Urothelium cell line (cell line): Measurements from ENCODE around the gene PNPLA5.
A peak's percentile ranks its signal among the peaks of the same experiment; 100 is the strongest.
"Not testable (repeated sequence)": the region's sequence is repeated elsewhere in the genome, so short reads cannot be mapped to it uniquely, and the experiment has no call there.

ENCODE experiments used
- DNase-seq: peaks from one replicate; pipeline ENCODE4 v3.0.0; 2011; ENCODE audit warnings: low spot score, mixed read lengths
- FAIRE-seq: peaks from 2 replicates; lab custom pipeline; 2011; peaks lifted over from hg19 to GRCh38; lab: Jason Lieb, UNC

PNPLA5 gene

GRCh38 chr22:43903033-43903432 is 11.2 kb upstream of the PNPLA5 start:
- DNase-seq, FAIRE-seq: not testable (repeated sequence)

DNA sequence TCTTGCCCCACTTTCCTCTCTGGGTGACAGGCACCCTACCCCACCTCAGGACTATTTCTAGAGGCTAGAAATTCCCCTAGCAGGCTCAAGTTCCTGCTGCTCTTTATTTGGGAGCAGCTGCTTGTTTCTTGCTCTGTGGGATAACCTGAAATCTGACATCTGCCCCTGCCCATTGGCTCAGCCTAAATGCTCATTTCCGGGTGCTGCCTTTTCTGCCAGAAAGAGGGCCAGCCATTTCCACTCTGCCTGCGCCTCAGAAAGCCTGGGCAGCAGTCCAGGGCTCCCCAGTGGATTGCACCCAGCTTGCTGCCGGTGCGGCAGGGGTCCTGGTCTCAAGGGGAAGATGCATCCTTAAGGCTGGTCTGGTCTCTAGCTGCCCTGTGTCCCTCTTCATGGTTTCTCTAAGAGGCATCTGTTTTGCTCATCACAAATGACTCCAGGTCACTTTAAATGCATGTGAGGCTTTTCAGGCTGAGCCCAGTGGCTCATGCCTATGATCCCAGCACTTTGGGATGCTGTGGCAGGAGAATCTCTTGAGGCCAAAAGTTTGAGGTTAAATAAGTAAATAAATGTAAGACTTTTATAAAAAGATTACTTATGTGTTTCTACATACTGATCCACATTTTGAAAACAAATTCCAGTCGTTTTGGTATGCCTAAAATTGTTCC is 10.3 kb upstream of the PNPLA5 start:
- no peak for FAIRE-seq

DNA sequence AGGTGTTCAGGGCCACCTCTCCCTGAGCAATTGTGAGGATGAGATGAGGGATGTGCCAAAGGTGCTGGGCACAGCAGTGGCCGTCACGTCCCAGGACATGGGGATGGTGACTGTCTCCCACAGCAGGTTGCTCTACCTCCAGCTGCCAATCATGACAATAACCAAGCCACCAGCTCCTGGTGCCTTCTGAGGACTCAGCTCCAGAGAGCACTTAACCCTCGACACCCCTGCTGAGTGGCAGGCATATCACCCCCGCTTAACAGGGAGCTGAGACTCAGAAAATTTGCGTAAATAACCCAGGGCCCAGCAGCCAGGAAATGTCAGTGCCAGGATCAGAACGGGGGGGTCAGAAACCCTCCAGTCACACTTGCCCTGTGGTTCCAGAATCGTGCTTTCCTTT is 8.4 kb upstream of the PNPLA5 start:
- no peak for FAIRE-seq

More for the DNA sequence above, 10.3 kb upstream of the PNPLA5 start:
- no peak for DNase-seq

GRCh38 chr22:43897751-43898261 is 6.0 kb upstream of the PNPLA5 start:
- DNase-seq: peak; percentile 50
- peak; percentile 71 for FAIRE-seq

More for the DNA sequence above, 8.4 kb upstream of the PNPLA5 start:
- no peak for DNase-seq

DNA sequence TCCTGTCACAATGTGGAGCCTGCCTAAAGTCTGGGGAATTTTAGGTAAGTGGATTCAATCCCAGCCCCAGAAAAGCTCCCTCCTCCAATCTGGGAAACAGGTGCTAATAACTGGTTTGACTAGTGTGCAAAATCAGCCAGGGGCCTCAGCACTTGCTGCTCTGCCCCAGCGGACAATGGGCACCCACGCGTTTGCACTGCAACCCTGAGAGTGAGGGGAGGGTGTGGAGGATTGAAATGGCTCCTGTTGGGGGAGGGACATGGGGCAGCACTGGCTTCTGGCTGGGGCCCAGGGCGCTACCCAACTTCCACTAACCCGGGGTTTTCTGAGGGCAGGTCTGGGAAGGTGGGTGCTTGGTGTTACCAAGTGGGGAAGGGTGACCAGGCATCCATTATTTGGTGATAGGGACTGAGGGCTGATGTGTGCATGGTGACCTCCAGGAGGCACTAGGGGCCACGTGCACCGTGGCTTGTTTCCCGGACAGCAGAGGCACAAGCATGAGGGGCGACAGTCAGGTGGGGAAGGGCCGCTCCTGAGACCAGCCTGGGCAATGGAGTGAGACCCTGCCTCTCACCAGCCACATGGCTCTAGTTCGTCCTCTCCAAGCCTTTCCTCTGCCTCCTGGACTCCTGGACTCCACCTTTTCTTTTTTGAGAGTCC is 4.3 kb upstream of the PNPLA5 start:
- FAIRE-seq (no peak), DNase-seq (no peak)

GRCh38 chr22:43894122-43894521 is 2.3 kb upstream of the PNPLA5 start:
- DNase-seq (no peak), FAIRE-seq (no peak)

DNA sequence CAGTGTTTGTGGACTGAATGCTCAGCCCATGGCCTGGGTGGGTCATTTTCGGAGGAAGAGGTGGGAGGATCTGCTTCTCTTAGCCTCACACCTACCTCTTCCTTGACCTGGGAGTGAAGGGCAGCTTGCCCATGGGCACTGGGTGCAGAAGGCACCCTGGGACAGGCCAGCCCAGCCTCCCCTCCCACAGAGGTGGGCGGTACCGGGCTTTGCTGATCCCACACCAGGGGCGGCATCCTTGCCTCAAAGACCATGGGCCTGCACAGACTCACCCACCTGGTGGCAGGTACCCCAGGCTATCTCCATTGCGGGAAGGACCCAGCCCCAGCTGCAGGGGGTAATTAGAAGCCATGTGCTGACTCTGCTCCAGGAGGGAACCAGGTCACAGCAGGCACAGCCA is 1.5 kb upstream of the PNPLA5 start:
- FAIRE-seq: no peak
- DNase-seq: no peak

DNA sequence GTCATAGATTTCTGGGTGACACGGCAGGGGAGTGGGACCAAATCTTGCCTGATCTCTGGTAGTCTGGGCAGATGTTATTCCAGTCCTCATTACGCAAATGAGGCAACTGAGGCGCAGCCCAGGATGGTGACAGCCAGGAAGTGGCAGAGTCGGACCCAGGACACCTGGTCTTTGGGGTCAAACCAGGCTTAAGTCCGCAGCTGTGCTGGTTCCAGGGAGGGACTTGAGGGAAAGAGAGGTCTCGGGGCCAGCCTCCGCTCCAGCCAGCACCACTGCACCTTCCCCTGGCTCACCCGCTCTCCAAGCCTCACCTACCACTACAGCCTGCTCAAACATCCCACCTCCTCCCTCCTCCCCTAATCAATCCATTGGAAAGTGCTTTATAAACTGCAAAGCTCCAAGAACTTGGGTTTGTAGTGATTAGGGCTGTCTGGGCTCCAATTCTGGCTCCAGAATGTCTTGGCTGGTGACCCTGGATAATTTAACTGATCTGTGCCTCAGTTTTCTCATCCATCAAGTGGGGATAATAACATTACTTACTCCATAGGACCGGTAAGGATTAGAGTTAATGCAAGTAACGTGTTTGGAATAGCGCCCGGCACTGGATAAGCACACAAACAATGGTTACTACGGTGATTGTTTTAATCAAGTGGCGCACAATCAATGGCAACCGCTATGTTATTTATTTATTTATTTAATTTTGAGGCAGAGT is 526 bp upstream of the PNPLA5 start:
- DNase-seq: no peak
- no peak for FAIRE-seq

- FAIRE-seq: no peak
- no peak for DNase-seq
Measured at GRCh38 chr22:43890901-43891331, 897 bp downstream of the PNPLA5 start.

DNA sequence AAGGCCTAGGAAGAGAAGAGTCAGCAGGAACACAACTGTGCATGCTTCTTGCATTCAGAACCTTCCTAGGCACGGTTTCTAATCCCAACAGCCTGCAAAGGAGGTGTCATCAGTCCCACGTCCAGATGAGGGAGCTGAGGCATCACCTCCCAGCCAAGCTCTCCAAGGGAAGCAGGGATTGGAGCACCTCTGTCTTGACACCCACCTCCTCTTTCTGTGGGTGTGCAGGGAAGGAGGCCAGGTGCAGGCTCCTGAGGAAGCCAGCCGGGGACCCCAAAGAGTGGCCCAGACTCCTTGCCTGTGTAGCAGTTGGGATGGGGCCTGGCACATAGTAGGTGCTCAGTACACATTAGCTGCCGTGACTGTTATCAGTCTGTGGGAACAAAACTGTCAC is 2.0 kb downstream of the PNPLA5 start:
- no peak for DNase-seq
- no peak for FAIRE-seq

DNA sequence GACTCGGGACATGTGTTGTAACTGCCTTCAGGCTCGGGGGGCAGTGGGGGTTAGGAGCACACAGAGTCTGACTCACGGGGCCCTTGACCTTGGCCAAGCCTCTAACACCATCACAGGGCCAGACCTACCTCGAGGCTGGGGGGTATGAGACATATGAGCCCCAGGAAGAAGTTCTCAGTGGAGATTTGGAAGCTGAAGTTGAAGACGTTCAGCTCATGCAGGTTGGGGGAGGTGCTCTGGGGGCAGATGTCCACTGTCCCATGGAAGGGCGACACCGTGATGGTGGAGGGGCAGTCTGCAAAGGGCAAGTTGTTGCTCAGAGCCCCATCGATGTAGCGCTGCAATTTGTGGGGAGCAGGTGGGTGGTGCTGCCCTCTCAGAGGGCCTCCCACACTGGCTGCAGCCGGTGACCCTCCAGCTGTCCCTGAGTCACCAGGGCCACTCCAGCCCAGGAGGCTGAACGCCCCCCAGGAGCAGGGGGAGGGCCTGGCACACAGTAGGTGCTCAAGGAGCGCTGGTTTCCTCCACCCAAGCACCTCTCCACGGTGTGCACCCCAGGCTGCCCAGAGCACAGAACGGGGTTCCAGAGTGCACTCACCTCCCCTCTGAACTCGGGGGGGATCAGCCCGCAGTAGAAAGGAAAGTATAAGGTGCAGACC is 2.5 kb downstream of the PNPLA5 start:
- FAIRE-seq (no peak), DNase-seq (no peak)

- FAIRE-seq (no peak), DNase-seq (no peak)
Measured at GRCh38 chr22:43888740-43889139, 3.1 kb downstream of the PNPLA5 start.

DNA sequence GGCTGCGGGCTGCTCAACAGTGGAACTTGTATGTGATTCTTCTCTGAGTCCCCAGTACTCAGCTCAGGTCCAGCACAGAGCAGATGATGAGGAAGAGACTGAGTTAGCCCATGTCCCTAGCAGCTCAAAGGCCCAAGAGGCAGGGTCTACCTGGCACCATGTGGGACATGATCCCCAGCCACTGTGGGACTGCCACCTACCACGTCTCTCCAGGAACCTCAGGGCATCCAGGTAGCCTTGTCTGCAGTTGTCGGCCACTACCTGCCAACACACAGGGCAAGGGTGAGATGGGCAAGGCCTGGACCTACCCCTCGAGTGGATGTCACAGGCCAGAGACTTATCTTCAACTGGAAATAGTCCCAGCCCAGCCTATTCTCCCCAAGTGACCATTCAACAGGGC is 4.4 kb downstream of the PNPLA5 start:
- no peak for DNase-seq
- FAIRE-seq: no peak

DNA sequence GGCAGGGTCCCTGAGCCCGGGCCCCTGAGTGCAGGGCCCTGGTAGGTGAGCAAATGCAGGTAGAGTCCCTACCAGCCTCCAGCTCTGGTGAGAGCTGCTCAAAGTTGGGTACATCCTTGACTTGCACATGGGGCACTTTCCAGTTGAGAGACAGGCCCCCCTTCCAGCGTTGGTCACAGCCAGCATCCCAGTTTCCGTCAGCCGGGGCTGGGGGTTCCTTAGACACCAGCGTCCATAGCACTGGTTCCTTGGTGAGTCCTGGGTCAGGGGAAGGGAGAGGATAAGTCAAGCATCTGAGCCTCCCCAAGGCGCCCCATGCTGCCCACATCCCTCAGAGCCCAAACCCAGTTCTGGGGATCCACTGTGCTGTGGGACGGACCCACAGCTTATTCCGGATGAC is 5.6 kb downstream of the PNPLA5 start:
- DNase-seq (no peak), FAIRE-seq (no peak)

DNA sequence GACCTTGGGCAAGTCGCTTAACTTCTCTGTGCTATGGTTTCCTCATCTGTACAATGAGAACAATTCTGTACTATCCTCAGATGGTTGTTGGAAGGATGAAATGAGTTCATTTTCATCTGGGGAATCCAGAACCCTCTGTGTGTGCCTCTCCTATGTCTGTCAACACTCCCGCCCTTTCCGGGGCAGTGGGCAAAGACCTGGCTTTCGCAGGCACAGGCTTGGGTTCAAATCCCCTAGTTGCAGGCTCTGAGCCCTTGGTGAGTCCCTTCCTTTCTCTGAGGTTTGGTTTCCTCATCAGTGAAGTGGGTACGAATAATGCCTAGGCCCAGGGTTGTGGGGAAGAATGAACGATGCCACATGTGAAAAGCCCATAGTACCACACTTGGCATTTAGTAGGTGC is 6.0 kb downstream of the PNPLA5 start:
- no peak for FAIRE-seq
- DNase-seq: no peak

GRCh38 chr22:43885319-43885671 is 6.5 kb downstream of the PNPLA5 start:
- no peak for DNase-seq
- FAIRE-seq: peak; percentile 80

- FAIRE-seq: peak; percentile 30
- peak; percentile 75 for DNase-seq
Measured at GRCh38 chr22:43884600-43885318, 7.1 kb downstream of the PNPLA5 start.

- DNase-seq: no peak
- no peak for FAIRE-seq
Measured at GRCh38 chr22:43883719-43884415, 7.9 kb downstream of the PNPLA5 start.

- FAIRE-seq: no peak
- DNase-seq: peak; percentile 84
Measured at GRCh38 chr22:43883012-43883661, 8.7 kb downstream of the PNPLA5 start.
